HK-2 (cell line): ENCODE measurements around the gene TBC1D10B.
"Not testable (repeated sequence)": the region's sequence is repeated elsewhere in the genome, so short reads cannot be mapped to it uniquely, and the experiment has no call there.

Experiments used
- DNase-seq: peaks from one replicate; pipeline ENCODE4 v3.0.0-alpha.2; 2018; ENCODE audit not compliant: unreplicated experiment

The TBC1D10B gene

GRCh38 chr16:30335028-30335597 lies 35.2 kb downstream of the TBC1D10B start:
- peak; percentile 65 for DNase-seq

GRCh38 chr16:30334473-30334989 lies 35.8 kb downstream of the TBC1D10B start:
- peak; percentile 61 for DNase-seq

DNA sequence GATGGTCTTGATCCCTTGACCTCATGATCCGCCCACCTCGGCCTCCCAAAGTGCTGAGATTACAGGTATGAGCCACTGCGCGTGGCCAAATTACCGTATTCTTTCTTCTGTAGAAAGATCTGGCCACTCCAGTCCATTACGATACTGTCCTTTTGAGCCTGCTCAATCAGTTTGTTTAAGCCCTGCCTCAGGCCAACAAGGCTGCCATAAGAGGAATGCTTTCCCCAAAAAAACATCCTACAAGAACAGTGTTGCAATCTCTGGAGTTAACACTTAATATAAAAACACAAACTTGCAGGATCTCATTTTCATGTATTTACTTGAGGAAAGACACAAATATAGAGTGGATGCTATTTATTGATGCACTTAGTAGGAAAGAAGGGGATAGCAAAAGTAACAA lies 46.1 kb downstream of the TBC1D10B start:
- not testable (repeated sequence) for DNase-seq

DNA sequence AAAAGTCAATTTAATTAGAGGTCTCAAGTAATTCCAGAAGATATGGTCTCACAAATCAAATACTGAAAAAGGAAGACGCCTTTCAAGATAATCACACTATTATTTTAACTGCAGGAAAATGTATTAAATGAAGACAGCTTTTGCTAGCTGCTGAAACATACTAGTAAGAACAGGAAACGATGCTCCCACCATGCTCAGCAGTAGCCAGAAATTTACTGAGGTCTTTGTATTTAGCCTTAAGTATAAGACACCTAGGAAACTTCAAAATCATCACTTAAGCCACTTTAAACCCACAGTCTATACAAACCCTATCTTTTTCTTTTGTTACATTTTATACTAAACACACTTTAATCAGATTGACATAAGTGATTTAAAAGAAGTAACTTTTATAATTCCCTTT lies 51.6 kb downstream of the TBC1D10B start:
- not testable (repeated sequence) for DNase-seq

DNA sequence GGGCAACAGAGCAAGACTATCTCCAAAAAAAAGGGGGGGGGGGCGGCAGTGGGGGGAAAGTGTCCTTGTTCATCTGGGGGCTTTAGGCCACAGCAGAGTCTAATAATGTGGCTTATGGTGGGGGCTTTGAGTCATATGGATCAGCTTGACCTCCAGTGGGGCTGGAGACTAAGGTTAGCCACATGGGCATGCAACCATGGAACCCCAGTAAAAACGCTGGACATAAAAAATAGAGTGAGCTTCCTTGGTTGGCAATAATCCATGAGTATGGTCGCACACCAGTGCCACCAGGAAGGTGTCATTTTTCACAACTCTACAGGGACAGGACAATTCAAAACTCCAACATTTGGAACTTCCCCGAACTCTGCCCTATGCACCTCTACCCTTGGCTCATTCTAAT lies 59.4 kb downstream of the TBC1D10B start:
- DNase-seq, result not testable (repeated sequence)

GRCh38 chr16:30309255-30309654 lies 61.0 kb downstream of the TBC1D10B start:
- not testable (repeated sequence) for DNase-seq
